NCI-H187 (cell line): ENCODE measurements around the gene CAPN1.
"Not testable (repeated sequence)": the region's sequence is repeated elsewhere in the genome, so short reads cannot be mapped to it uniquely, and the experiment has no call there.

Source experiments
- DNase-seq, 2 experiments: peaks; one replicate each; lab custom pipeline; 2025; lab: John Stamatoyannopoulos, UW

The CAPN1 gene

DNA sequence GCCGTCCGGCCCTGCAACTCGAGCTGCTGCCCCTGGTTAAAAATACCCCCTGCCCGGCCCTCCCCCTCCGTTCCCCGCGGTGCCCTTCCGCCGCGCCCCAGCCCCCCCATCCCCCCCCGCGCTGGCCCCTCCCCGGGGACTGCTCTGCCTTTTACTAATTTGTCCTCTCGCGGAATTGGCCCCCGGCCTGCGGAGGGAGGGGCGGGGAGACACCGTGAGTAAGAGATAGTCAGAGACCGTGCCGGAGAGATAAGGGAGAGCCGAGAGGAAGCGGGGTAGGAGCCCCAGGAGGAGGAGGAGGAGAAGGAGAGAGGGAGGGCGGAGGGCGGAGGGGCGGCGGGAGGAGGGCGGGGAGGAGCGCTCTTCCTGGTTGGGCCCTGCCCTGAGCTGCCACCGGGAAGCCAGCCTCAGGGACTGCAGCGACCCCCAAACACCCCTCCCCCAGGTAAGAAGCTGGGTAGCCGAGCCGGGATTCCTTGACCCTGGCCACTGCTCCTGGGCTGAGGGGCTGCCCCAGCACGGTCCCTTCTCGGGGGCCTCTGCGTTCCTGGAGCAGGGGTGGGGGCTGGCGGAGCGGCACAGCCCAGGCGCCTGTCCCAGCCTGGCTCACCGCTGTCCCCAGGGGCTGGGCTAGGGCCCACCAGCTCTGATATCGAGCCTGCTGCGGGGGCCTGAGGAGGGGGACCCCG lies at the start of gene CAPN1:
Gene CAPN1 (plus strand): TSS at position 360 of the 689 bp plus-strand sequence. CDS start 774 bp downstream, outside the sequence.
- no peak for DNase-seq

- no peak for DNase-seq
Measured at GRCh38 chr11:65132238-65132987, 49.3 kb upstream of the CAPN1 start.

GRCh38 chr11:65132988-65133700 lies 48.6 kb upstream of the CAPN1 start:
- DNase-seq, result no peak

DNA sequence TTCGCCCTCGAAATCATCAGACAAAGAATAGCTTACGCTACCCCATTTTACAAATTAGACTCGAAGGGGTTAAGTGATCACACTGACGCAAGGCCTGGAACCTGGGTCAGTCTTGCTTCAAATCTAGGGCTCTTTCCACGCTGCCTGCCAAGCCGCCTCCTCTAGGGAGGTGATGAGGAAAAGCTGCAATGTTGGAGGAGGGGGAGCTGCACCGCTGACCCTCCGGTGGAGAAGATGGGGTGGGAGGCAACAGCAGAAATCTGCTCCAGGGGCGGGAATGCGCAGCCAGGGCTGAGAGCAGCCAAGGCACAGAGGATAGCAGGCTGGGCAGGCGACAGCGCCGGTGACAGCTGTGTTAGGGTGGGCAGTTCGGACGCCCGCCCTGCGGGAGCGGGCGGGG lies 48.0 kb upstream of the CAPN1 start:
- no peak for DNase-seq

- DNase-seq, result peak; percentile 70 to 85
Measured at GRCh38 chr11:65134240-65134951, 47.3 kb upstream of the CAPN1 start, which contains the start of gene SYVN1. TSS of gene SYVN1 (minus strand) at chr11:65134519. CDS start at chr11:65133601, 918 bp downstream.

GRCh38 chr11:65134952-65135632 lies 46.6 kb upstream of the CAPN1 start:
- peak; percentile 92 for DNase-seq

DNA sequence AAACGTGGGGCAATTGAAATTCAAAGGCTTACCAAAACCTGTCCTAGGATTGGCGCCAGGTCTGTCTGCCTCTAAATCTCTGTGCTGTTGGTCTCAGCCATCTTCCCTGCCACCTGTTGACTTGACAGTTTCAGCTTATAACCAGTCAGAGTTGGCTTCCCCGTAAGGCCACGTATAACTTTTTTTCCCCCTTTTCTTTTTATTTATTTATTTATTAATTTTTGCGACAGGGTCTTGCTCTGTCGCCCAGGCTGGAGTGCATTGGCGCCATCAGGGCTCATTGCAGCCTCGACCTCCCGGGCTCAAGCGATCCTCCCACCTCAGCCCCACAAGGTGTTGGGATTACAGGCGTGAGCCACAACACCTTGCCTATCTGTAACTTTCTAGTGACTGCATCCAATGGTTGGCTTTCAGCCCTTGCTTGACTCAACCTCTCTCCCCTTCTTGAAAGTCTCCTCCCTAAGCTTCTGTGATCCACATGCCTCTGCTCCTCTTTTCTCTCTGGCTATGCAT lies 46.0 kb upstream of the CAPN1 start:
- DNase-seq, result no peak

DNA sequence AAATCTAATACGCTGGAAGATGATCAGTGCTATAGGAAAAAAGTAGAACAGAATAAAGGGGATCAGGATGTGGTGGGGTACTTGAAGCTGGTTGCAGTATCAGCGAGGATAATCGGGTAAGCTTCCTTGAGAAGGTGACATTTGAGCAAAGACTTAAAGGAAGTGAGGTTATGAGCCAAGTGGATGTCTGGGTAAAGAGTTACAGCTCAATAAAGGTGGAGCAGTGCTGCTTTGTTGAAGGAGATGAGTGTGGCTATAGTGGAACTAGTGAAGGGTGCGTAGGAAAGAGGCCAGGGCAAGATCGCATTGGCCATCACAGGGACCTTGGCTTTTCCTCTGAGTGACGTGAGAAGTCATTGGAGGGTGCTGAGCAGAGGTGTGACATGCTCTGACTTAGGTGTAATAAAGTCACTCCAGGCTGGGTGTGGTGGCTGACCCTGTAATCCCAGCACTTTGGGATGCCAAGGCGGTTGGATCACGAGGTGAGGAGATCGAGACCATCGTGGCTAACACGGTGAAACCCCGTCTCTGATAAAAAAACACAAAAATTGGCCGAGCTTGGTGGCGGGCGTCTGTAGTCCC lies 45.1 kb upstream of the CAPN1 start:
- no peak for DNase-seq

DNA sequence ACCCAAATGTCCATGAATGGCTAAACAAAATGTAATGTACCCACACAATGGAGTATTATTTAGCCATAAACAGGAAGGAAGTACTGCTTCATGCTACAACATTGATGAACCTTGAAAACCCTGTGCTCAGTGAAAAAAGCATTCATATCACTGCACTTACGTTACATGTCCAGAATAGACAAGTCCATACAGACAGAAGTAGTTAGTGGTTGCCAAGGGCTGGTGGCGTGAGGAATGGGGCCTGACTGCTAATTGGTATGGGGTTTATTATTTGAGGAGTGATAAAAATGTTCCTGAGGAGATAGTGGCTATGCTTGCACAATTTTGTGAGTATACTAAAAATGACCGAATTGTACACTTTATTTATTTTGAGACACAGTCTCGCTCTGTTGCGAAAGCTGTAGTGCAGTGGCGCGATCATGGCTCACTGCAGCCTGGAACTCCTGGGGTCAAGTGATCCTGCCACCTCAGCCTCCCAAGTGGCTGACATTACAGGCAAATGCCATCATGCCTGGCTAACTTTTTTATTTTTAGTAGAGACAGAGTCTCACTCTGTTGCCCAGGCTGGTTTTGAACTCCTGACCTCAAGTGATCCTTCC lies 39.7 kb upstream of the CAPN1 start:
- DNase-seq, result no peak

DNA sequence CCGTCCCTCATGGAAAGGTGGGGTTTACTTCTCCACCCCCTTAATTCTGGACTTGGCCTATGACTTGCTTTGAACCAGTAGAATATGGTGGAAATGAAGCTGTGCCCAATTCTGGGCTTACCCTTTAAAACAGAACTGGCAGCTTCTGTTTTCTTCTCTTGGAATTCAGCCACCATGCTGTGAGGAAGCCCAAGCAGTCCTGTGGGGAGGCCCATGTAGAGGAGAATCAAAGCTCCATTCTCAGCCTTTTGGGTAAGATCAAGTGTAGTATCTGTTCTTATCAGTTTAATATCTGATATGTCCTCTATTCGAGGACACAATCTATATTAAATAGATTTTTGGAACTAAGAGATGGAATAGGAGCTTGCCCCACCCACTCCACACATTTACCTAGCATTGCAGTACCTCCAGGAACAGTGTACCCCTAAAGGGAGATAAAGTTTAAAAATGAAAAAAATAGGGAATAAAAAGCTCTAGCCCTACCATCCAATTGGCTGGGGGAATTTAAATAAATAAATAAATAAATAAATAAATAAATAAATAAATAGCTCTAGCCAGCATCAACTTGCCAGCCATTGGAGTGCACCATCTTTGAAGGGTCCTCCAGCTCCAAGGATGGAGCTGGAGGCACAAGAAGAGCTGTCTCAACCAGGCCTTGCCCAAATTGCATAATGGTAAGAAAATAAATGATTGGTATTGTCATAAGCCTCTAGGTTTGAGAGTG lies 34.2 kb upstream of the CAPN1 start:
- no peak for DNase-seq

GRCh38 chr11:65148657-65149056 lies 33.1 kb upstream of the CAPN1 start:
- DNase-seq, result no peak

DNA sequence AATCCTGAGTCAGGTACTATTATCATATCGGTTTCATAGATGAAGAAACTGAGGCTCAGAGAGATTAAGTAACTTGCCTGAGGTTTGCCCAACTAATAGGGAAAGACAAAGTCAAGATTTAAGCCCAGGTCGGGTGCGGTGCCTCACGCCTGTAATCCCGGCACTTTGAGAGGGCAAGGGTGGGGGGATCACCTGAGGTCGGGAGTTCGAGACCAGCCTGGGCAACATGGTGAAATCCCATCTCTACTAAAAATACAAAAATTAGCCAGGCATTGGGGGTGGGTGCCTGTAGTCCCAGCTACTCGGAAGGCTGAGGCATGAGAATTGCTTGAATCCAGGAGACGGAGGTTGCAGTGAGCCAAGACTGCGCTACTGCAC lies 31.6 kb upstream of the CAPN1 start:
- not testable (repeated sequence) for DNase-seq

GRCh38 chr11:65150509-65151299 lies 31.0 kb upstream of the CAPN1 start:
- no peak for DNase-seq

DNA sequence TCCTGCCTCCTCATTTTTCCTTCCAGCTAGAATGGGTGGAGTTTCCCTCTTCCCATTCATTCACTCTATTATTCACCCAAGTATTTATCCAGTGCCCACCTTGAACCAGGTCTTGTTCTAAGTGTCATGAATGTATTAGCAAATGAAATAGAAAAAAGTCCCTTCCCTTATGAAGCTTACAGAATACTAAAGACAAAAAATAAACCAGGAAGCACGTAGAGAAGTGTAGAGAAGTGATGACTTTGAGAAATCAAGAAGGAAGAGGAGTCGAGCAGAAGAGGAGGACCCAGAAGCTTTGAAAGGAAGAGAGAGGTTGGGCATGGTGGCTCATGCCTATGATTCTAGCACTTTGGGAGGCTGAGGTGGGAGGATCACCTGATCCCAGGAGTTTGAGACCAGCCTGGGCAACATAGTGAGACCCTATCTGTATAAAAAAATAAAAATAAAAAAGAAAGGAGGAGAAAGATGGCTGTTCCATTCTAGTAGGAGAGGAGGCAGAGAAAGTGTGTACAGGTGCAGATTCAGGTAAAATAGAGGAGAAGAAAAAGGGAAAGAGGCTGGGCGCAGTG lies 30.3 kb upstream of the CAPN1 start:
- no peak for DNase-seq

DNA sequence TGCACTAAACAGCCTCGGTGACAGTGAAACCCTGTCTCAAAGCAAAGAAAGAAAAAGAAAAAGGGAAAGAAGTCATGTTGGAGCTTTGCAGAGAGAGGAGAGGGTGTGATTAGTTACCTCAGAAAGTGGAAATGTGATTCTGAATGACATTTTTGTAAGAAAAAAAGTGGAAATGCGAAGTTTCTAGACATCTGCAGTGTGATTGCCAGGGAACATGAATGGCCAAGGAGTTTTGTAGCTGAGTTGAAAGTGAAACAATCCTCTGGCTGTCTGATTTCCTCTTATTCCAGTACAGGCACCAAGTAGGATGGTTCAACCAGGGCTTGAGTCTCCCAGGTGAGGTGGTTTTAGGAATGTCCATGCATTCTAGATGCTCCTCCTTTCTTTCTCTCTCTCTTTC lies 29.6 kb upstream of the CAPN1 start:
- DNase-seq, result no peak

DNA sequence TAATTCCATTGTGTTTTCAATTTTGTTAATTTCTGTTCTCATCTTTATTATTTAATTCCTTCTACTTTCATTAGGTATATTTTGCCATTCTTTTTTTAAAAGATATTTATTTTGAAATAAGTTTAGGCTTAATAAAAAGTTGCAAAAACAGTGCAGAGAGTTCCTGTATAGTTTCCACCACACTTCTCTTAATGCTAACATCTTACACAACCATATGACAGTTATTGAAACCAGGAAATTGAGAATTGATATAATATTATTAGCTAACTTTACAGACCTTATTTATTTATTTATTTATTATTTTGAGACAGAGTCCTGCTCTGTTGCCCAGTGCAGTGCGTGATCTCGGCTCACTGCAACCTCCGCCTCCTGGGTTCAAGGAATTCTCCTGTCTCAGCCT lies 25.5 kb upstream of the CAPN1 start:
- no peak for DNase-seq

GRCh38 chr11:65156926-65157325 lies 24.8 kb upstream of the CAPN1 start:
- DNase-seq, result no peak

GRCh38 chr11:65157336-65157735 lies 24.4 kb upstream of the CAPN1 start:
- no peak for DNase-seq

- DNase-seq, result no peak
Measured at GRCh38 chr11:65159012-65159411, 22.7 kb upstream of the CAPN1 start.
